WTC11 (cell line): ENCODE data around the gene JRKL. TPM values are rescaled to one million over a fixed set of nuclear protein-coding genes. Genes with fewer than 3 reads are reported as not detected.
"Not testable (repeated sequence)": the region's sequence is repeated elsewhere in the genome, so short reads cannot be mapped to it uniquely, and the experiment has no call there.

ENCODE experiments used
- ATAC-seq: fragments of 200-7000 bp; cut with Tn5 transposase; 2 replicates; pipeline ENCODE4 v1.10.0; 2021; ENCODE audit warnings: mild to moderate bottlenecking, moderate library complexity
- CTCF ChIA-PET: fragments of 300-600 bp; sonication (Branson Sonifier 250); formaldehyde crosslinking; loops from one replicate; lab custom pipeline; 2021; ENCODE audit warnings: antibody characterized with exemption; lab: Charles Lee
- POLR2A ChIA-PET: fragments of 350-600 bp; sonication (Branson Sonifier 250); formaldehyde crosslinking; loops from one replicate; lab custom pipeline; 2021; ENCODE audit warnings: antibody characterized with exemption; lab: Charles Lee
- DNase-seq: peaks from one replicate; pipeline ENCODE4 v3.0.0; 2021; ENCODE audit warnings: low spot score
- H3K27ac Mint-ChIP-seq: 2 replicates; pipeline ENCODE4 v1.8.0; 2021; ENCODE audit warnings: mixed read lengths
- H3K27me3 Mint-ChIP-seq: 2 replicates; pipeline ENCODE4 v1.8.0; 2021; ENCODE audit warnings: low read depth, mild to moderate bottlenecking, moderate library complexity, mixed read lengths
- H3K36me3 Mint-ChIP-seq: 2 replicates; pipeline ENCODE4 v1.8.0; 2021; ENCODE audit warnings: mixed read lengths
- H3K4me1 Mint-ChIP-seq: 2 replicates; pipeline ENCODE4 v1.8.0; 2022; ENCODE audit warnings: mixed read lengths
- H3K4me3 Mint-ChIP-seq: 2 replicates; pipeline ENCODE4 v1.8.0; 2021; ENCODE audit warnings: mild to moderate bottlenecking, moderate library complexity, mixed read lengths
- H3K9me3 Mint-ChIP-seq: 2 replicates; pipeline ENCODE4 v1.8.0; 2021; ENCODE audit warnings: mixed read lengths
- CREB1 ChIP-seq: sonication (generic); formaldehyde crosslinking; IDR thresholded peaks from 2 replicates; pipeline ENCODE4 v1.8.0; 2023; ENCODE audit warnings: mild to moderate bottlenecking, missing genetic modification reagents
- FOXK1 ChIP-seq: sonication (generic); formaldehyde crosslinking; IDR thresholded peaks from 2 replicates; pipeline ENCODE4 v1.8.0; 2022; ENCODE audit warnings: mild to moderate bottlenecking, moderate library complexity, missing genetic modification reagents
- FOXP1 ChIP-seq: sonication (generic); formaldehyde crosslinking; IDR thresholded peaks from 2 replicates; pipeline ENCODE4 v1.8.0; 2022; ENCODE audit warnings: missing genetic modification reagents, mild to moderate bottlenecking, moderate library complexity, borderline replicate concordance
- GABPB1 ChIP-seq: sonication (generic); formaldehyde crosslinking; IDR thresholded peaks from 2 replicates; pipeline ENCODE4 v1.8.1; 2023; ENCODE audit warnings: mild to moderate bottlenecking, missing genetic modification reagents
- GTF2I ChIP-seq: fragments of 250-450 bp; sonication (Bioruptor Pico); conservative IDR thresholded peaks from 2 replicates; pipeline ENCODE4 v1.4.0; 2021; ENCODE audit warnings: mild to moderate bottlenecking
- MXD4 ChIP-seq: fragments of 250-450 bp; sonication (Bioruptor Pico); IDR thresholded peaks from 2 replicates; pipeline ENCODE4 v1.8.0; 2021; ENCODE audit warnings: mild to moderate bottlenecking, moderate library complexity, borderline replicate concordance
- NR2C2 ChIP-seq: sonication (generic); formaldehyde crosslinking; IDR thresholded peaks from 2 replicates; pipeline ENCODE4 v1.8.0; 2022; ENCODE audit warnings: mild to moderate bottlenecking, missing genetic modification reagents
- OVOL2 ChIP-seq: fragments of 250-450 bp; sonication (Bioruptor Pico); IDR thresholded peaks from 2 replicates; pipeline ENCODE4 v1.9.0; 2021; ENCODE audit warnings: mild to moderate bottlenecking, borderline replicate concordance
- ZNF219 ChIP-seq: sonication (generic); formaldehyde crosslinking; IDR thresholded peaks from 2 replicates; pipeline ENCODE4 v1.8.0; 2023; ENCODE audit warnings: missing genetic modification reagents, mild to moderate bottlenecking, borderline replicate concordance
- total RNA-seq: library from RNA; stranded (reverse); gene quantifications from 3 replicates; pipeline ENCODE4 v1.2.3, GENCODE V29; 2021
- TF ChIP-seq, protein P1 (sequence below): fragments of 250-450 bp; sonication (Bioruptor Pico); IDR thresholded peaks from 2 replicates; pipeline ENCODE4 v1.9.0; 2021; ENCODE audit warnings: mild to moderate bottlenecking
- TF ChIP-seq, protein P2 (sequence below): sonication (generic); formaldehyde crosslinking; IDR thresholded peaks from 2 replicates; pipeline ENCODE4 v1.8.0; 2022; ENCODE audit warnings: mild to moderate bottlenecking, missing genetic modification reagents
- TF ChIP-seq, protein P3 (sequence below): sonication (generic); formaldehyde crosslinking; IDR thresholded peaks from 2 replicates; pipeline ENCODE4 v1.8.0; 2022; ENCODE audit warnings: mild to moderate bottlenecking, missing genetic modification reagents
- TF ChIP-seq, protein P4 (sequence below): fragments of 250-450 bp; sonication (Bioruptor Pico); IDR thresholded peaks from 2 replicates; pipeline ENCODE4 v2.1.2; 2022; ENCODE audit warnings: mild to moderate bottlenecking, moderate library complexity
- TF ChIP-seq, protein P5 (sequence below): sonication (generic); formaldehyde crosslinking; IDR thresholded peaks from 2 replicates; pipeline ENCODE4 v1.8.1; 2023; ENCODE audit warnings: mild to moderate bottlenecking, missing genetic modification reagents, moderate library complexity
- TF ChIP-seq, protein P6 (sequence below): sonication (generic); formaldehyde crosslinking; IDR thresholded peaks from 2 replicates; pipeline ENCODE4 v1.8.0; 2022; ENCODE audit warnings: mild to moderate bottlenecking, missing genetic modification reagents
- TF ChIP-seq, protein P7 (sequence below): sonication (generic); formaldehyde crosslinking; IDR thresholded peaks from 2 replicates; pipeline ENCODE4 v1.8.1; 2022; ENCODE audit warnings: low read depth, missing genetic modification reagents, borderline replicate concordance

JRKL gene
- total RNA-seq, 1 experiment from 2014 or later, result 6.1 TPM

DNA sequence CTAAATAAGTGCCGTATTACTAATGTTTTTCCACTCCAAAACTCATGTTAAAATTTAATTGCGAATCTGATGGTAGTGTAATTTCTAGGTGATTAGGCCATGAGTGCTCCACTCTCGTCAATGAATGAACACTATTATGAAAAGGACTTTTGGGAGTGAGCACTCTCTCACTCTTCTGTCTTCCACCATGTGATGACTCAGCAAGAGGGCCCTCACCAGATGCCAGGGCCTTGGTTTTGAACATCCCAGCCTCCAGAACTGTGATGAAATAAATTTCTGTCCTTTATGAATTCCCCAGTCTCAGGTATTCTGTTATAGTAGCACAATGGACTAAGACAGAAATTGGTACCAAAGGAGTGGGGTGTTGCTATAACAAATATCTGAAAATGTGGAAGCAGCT lies 8.1 kb downstream of the JRKL start (continued):
- TF ChIP-seq, protein P1, sequence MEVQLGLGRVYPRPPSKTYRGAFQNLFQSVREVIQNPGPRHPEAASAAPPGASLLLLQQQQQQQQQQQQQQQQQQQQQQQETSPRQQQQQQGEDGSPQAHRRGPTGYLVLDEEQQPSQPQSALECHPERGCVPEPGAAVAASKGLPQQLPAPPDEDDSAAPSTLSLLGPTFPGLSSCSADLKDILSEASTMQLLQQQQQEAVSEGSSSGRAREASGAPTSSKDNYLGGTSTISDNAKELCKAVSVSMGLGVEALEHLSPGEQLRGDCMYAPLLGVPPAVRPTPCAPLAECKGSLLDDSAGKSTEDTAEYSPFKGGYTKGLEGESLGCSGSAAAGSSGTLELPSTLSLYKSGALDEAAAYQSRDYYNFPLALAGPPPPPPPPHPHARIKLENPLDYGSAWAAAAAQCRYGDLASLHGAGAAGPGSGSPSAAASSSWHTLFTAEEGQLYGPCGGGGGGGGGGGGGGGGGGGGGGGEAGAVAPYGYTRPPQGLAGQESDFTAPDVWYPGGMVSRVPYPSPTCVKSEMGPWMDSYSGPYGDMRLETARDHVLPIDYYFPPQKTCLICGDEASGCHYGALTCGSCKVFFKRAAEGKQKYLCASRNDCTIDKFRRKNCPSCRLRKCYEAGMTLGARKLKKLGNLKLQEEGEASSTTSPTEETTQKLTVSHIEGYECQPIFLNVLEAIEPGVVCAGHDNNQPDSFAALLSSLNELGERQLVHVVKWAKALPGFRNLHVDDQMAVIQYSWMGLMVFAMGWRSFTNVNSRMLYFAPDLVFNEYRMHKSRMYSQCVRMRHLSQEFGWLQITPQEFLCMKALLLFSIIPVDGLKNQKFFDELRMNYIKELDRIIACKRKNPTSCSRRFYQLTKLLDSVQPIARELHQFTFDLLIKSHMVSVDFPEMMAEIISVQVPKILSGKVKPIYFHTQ (CRISPR knock-in tag), result no peak
- no peak for TF ChIP-seq GTF2I (CRISPR knock-in tag)
- TF ChIP-seq NR2C2 (CRISPR knock-in tag), result no peak
- TF ChIP-seq, protein P2, sequence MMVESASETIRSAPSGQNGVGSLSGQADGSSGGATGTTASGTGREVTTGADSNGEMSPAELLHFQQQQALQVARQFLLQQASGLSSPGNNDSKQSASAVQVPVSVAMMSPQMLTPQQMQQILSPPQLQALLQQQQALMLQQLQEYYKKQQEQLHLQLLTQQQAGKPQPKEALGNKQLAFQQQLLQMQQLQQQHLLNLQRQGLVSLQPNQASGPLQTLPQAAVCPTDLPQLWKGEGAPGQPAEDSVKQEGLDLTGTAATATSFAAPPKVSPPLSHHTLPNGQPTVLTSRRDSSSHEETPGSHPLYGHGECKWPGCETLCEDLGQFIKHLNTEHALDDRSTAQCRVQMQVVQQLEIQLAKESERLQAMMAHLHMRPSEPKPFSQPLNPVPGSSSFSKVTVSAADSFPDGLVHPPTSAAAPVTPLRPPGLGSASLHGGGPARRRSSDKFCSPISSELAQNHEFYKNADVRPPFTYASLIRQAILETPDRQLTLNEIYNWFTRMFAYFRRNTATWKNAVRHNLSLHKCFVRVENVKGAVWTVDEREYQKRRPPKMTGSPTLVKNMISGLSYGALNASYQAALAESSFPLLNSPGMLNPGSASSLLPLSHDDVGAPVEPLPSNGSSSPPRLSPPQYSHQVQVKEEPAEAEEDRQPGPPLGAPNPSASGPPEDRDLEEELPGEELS (CRISPR knock-in tag), result no peak

DNA sequence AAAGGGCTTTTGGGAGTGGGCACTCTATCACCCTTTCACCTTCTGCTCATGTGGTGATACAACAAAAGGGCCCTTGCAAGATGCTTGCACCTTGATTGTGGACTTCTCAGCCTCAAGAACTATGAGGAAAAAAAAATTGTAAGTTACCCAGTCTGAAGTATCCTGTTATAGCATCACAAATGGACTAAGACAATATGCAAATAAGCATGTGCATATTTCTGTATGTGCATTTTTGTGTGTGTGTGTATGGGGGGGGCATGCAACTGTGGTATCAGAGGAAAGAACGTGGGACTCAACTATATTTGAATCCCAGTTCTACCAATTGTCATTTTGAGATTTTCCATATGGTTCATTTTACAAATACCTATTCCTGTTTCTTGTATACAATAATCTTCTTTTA lies 10.9 kb downstream of the JRKL start:
- CTCF ChIA-PET, result no interaction called here
- Mint-ChIP-seq H3K27me3 (no peaks in the 10 kb centered on the region; the same call in 1 of the 2 replicates), H3K9me3 (peaks cover 11% of the 10 kb centered on the region), H3K4me3 (no peak overlapping the region), H3K4me1 (peaks cover 6% of the 10 kb centered on the region; the same call in 1 of the 2 replicates)
- ATAC-seq, result no peak
- TF ChIP-seq FOXK1 (CRISPR knock-in tag) (no peak), FOXP1 (no peak), OVOL2 (CRISPR knock-in tag) (no peak), GABPB1 (CRISPR knock-in tag) (no peak), CREB1 (CRISPR knock-in tag) (no peak), MXD4 (CRISPR knock-in tag) (no peak), ZNF219 (no peak)
- TF ChIP-seq, protein P1 (CRISPR knock-in tag), result no peak
- TF ChIP-seq, protein P3, sequence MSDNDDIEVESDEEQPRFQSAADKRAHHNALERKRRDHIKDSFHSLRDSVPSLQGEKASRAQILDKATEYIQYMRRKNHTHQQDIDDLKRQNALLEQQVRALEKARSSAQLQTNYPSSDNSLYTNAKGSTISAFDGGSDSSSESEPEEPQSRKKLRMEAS (CRISPR knock-in tag), result no peak
- TF ChIP-seq, protein P4, sequence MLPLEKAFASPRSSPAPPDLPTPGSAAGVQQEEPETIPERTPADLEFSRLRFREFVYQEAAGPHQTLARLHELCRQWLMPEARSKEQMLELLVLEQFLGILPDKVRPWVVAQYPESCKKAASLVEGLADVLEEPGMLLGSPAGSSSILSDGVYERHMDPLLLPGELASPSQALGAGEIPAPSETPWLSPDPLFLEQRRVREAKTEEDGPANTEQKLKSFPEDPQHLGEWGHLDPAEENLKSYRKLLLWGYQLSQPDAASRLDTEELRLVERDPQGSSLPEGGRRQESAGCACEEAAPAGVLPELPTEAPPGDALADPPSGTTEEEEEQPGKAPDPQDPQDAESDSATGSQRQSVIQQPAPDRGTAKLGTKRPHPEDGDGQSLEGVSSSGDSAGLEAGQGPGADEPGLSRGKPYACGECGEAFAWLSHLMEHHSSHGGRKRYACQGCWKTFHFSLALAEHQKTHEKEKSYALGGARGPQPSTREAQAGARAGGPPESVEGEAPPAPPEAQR (CRISPR knock-in tag), result no peak
- TF ChIP-seq, protein P5, sequence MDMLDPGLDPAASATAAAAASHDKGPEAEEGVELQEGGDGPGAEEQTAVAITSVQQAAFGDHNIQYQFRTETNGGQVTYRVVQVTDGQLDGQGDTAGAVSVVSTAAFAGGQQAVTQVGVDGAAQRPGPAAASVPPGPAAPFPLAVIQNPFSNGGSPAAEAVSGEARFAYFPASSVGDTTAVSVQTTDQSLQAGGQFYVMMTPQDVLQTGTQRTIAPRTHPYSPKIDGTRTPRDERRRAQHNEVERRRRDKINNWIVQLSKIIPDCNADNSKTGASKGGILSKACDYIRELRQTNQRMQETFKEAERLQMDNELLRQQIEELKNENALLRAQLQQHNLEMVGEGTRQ (CRISPR knock-in tag), result no peak
- TF ChIP-seq, protein P6, sequence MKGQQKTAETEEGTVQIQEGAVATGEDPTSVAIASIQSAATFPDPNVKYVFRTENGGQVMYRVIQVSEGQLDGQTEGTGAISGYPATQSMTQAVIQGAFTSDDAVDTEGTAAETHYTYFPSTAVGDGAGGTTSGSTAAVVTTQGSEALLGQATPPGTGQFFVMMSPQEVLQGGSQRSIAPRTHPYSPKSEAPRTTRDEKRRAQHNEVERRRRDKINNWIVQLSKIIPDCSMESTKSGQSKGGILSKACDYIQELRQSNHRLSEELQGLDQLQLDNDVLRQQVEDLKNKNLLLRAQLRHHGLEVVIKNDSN, result no peak
- TF ChIP-seq, protein P7, sequence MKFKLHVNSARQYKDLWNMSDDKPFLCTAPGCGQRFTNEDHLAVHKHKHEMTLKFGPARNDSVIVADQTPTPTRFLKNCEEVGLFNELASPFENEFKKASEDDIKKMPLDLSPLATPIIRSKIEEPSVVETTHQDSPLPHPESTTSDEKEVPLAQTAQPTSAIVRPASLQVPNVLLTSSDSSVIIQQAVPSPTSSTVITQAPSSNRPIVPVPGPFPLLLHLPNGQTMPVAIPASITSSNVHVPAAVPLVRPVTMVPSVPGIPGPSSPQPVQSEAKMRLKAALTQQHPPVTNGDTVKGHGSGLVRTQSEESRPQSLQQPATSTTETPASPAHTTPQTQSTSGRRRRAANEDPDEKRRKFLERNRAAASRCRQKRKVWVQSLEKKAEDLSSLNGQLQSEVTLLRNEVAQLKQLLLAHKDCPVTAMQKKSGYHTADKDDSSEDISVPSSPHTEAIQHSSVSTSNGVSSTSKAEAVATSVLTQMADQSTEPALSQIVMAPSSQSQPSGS (CRISPR knock-in tag), result no peak
- TF ChIP-seq, all 79 proteins: peak for 0
- Mint-ChIP-seq H3K27ac (no peak overlapping the region), H3K36me3 (no peaks in the 10 kb centered on the region)
- DNase-seq, result no peak
- POLR2A ChIA-PET, result no interaction called here

DNA sequence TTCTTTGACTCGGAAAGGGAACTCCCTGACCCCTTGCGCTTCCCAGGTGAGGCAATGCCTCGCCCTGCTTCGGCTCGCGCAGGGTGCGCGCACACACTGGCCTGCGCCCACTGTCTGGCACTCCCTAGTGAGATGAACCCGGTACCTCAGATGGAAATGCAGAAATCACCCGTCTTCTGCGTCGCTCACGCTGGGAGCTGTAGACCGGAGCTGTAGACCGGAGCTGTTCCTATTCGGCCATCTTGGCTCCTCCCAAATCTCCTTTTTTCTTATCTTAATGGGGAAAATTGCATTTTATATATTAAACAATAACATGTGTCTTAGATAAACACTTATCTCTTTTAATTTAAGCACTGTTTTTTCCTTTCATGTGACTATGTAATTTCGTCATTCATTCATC lies 21.6 kb downstream of the JRKL start:
- DNase-seq, CTCF ChIA-PET, POLR2A ChIA-PET, ATAC-seq, H3K4me1 Mint-ChIP-seq, H3K27me3 Mint-ChIP-seq: not testable (repeated sequence)
- Mint-ChIP-seq H3K36me3 (peaks cover 12% of the 10 kb centered on the region), H3K9me3 (peaks cover 16% of the 10 kb centered on the region), H3K27ac (peak overlapping the region; percentile 79), H3K4me3 (peak overlapping the region; percentile 76)
